D721Med (cell line): ENCODE measurements around the gene GORASP1.
"Not testable (repeated sequence)": the region's sequence is repeated elsewhere in the genome, so short reads cannot be mapped to it uniquely, and the experiment has no call there.

Source experiments
- DNase-seq: peaks from one replicate; pipeline ENCODE4 v3.0.0; 2011; ENCODE audit warnings: low spot score; ENCODE audit not compliant: insufficient read length
- FAIRE-seq: peaks from 2 replicates; lab custom pipeline; 2011; peaks lifted over from hg19 to GRCh38; lab: Jason Lieb, UNC
- TF ChIP-seq, protein P1 (sequence below): IDR thresholded peaks from 2 replicates; pipeline ENCODE4 v1.5.1; 2012; ENCODE audit warnings: mild to moderate bottlenecking, control low read depth; ENCODE audit not compliant: insufficient read depth; ENCODE audit errors: missing control alignments

GORASP1 gene

DNA sequence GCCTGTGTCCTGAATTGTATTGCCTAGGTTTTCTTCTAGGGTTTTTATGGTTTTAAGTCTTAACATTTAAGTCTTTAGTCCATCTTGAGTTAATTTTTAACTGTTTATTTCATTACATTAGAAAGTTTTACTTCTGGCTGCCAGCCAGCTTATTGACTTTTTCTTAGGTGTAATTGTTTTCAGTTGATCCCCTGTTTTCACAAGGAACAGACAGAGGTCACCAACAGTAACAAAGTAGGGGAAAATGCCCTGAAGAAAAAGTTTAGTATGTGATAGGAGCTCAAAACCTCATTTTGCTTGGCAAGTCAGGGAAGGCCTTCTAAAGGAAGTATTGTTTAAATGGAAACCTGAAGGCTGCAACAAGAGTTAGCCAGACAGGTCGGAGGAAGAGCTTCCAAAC is 45.2 kb downstream of the GORASP1 start:
- no peak for FAIRE-seq
- no peak for DNase-seq

DNA sequence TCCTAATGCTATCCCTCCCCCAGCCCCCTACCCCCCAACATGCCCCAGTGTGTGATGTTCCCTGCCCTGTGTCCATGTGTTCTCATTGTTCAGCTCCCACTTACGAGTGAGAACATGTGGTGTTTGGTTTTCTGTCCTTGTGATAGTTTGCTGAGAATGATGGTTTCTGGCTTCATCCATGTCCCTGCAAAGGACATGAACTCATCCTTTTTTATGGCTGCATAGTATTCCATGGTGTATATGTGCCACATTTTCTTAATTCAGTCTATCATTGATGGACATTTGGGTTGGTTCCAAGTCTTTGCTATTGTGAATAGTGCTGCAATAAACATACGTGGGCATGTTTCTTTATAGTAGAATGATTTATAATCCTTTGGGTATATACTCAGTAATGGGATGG is 46.2 kb downstream of the GORASP1 start:
- FAIRE-seq, DNase-seq: not testable (repeated sequence)

More for the DNA sequence above, 45.2 kb downstream of the GORASP1 start:
- TF ChIP-seq, protein P1, sequence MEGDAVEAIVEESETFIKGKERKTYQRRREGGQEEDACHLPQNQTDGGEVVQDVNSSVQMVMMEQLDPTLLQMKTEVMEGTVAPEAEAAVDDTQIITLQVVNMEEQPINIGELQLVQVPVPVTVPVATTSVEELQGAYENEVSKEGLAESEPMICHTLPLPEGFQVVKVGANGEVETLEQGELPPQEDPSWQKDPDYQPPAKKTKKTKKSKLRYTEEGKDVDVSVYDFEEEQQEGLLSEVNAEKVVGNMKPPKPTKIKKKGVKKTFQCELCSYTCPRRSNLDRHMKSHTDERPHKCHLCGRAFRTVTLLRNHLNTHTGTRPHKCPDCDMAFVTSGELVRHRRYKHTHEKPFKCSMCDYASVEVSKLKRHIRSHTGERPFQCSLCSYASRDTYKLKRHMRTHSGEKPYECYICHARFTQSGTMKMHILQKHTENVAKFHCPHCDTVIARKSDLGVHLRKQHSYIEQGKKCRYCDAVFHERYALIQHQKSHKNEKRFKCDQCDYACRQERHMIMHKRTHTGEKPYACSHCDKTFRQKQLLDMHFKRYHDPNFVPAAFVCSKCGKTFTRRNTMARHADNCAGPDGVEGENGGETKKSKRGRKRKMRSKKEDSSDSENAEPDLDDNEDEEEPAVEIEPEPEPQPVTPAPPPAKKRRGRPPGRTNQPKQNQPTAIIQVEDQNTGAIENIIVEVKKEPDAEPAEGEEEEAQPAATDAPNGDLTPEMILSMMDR: no peak

DNA sequence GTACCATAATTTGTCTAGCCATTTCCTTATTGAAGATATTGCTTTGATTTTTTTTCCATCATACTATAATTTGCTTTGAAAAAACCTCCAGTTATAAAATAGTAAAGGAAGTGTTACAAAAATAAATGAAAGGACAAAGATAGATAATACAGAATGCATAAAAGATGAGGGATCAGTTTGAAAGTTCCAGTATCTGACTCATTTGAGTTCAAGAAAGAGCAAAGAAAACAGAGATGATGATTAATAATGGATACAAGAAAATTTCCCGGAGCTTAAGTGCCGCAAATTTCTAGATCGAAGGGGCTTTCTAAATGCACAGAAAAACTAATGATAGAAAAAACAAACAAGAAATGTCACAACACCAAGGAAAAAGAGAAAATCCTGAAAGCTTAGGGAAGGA is 51.3 kb downstream of the GORASP1 start:
- DNase-seq: no peak
- TF ChIP-seq, protein P1: no peak
- FAIRE-seq: no peak

DNA sequence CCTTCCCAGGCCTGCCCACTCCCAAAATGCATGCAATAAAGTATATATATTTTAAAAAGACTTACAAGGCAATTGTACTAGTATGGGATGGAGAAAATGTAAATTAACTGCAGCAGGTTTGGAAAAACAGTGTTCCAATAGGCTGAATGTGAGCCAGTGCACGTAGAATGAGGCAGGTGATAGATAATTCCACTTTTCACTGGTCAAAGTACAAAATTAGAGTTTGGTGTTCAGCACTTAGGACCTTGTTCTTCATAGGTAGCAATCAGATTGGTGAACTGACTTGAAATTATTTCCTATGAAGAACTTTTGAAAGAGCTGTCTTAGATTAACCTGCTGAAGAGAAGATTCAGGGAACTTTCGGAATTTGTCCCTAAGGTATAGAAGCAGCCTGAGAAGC is 53.7 kb downstream of the GORASP1 start:
- TF ChIP-seq, protein P1: no peak
- FAIRE-seq (no peak), DNase-seq (no peak)

DNA sequence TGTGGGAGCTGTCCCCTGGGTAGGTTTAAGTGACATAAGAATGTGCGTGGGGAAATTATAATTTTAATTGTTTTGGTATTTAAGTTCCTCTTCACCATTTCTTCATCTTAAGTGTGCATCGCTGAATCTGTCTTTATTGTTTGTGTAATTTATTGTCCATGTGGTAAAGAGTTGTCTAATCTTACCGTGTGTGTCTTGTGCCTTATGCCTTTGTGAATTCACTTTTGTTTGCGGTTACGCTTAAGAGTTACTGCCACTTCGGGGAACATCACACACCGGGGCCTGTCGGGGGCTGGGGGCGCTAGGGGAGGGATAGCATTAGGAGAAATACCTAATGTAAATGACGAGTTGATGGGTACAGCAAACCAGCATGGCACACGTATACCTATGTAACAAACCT is 54.8 kb downstream of the GORASP1 start:
- TF ChIP-seq, protein P1: no peak
- no peak for DNase-seq
- FAIRE-seq: no peak

DNA sequence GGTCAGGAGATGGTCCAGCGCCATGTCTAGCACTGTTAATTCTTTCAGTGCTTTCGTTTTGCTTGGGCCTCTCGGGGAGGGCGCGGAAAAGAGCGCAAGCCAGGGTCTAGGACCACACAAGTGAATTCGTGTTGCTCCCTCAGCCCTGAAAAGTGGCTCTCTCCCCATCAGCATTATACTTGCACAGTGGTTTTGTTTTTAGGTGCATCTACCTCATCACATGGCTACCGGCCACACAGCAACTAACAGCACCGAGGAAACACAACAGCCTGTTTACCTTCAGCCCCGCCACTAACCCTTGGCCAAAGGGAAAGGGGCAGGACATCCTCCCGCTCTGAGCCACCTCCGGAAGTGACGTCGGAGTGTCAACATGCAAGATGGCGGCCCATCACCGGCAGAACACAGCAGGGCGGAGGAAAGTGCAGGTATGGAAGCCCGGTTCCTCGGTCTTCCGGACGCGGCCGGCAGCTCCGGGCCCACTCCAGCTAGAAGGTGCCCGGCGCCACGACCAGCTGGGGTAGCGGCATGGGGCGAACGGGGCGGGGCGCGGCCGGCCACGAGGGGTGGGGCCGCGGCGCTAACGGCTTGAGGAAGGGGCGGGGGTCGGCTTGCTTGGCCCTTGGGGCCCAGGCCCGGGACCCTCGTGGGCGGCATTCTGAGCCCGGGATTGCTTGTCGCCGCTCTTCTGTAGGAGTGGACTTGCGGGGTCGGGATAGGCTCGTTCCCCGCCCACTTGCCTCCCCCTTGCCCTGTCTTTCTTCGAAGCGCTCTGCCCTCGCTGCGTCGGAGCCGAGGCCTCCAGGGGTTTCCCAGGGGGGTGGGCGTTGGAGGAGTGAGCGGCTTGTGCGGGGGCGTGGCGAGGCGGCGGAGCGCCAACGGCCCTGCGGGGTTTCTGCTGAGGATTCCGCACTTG is 55.5 kb downstream of the GORASP1 start, which contains the start of the genes SCN11A and WDR48:
Gene SCN11A, minus strand, starts transcription at position 296 of the 913 bp plus-strand sequence. CDS start 101,582 bp downstream, outside the sequence.
Gene WDR48, plus strand, starts transcription at position 368 of the 913 bp plus-strand sequence. Its CDS starts 10 bp downstream, at position 378.
- FAIRE-seq (no peak), DNase-seq (peak; percentile 69)
- TF ChIP-seq, protein P1: no peak

DNA sequence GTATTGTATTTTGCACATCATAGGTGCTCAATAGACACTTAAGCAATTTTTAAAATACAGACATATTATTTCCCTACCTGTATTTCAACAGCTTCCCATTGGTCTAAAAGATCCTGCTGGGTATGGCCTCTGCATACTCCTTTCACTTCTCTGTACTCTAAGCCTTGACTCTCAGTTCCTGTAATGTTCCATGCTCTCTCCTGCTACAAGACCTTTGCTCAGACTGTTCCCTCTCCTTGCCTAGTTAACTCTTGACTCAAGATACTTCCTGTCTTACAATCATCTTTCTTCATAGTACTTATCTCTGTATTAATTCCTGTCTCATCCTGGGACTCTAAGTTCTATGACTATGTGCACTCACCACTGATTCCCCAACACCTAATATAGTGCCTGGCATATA is 57.4 kb downstream of the GORASP1 start:
- FAIRE-seq: no peak
- TF ChIP-seq, protein P1: no peak
- no peak for DNase-seq
